Panc1 (cell line): ENCODE results near the gene MBOAT7.

Experiments used
- CTCF ChIP-seq: fragments of 450-650 bp; IDR thresholded peaks from 2 replicates; pipeline ENCODE4 v1.5.1; 2017; ENCODE audit warnings: mild to moderate bottlenecking
- REST ChIP-seq, 2 experiments: IDR thresholded peaks; 2 replicates each; pipeline ENCODE4 v1.6.1; 2011 to 2012; ENCODE audit warnings: low read depth in 2 of 2, control low read depth in 1 of 2, low read length in 1 of 2, mild to moderate bottlenecking in 1 of 2, moderate library complexity in 1 of 2; ENCODE audit not compliant: insufficient read depth in 1 of 2

- TF ChIP-seq CTCF (no peak), REST (IDR thresholded peaks at IDR 0.05; ENCODE audit: insufficient read depth in 1 of 2, low read depth in 2 of 2, low read length in 1 of 2) (no peak)
Measured at GRCh38 chr19:54191011-54191810, 1.8 kb upstream of the MBOAT7 start, which contains the start of gene TSEN34.
